Panc1 (cell line): ENCODE results near the gene IFT22.
"Not testable (repeated sequence)": the region's sequence is repeated elsewhere in the genome, so short reads cannot be mapped to it uniquely, and the experiment has no call there.

Source experiments
- TF ChIP-seq, protein P1 (sequence below): fragments of 450-650 bp; IDR thresholded peaks from 2 replicates; pipeline ENCODE4 v1.5.1; 2017; ENCODE audit warnings: mild to moderate bottlenecking
- TF ChIP-seq, protein P2 (sequence below), 2 experiments: IDR thresholded peaks; 2 replicates each; pipeline ENCODE4 v1.6.1; 2011 to 2012; ENCODE audit warnings: low read depth in 2 of 2, control low read depth in 1 of 2, low read length in 1 of 2, mild to moderate bottlenecking in 1 of 2, moderate library complexity in 1 of 2; ENCODE audit not compliant: insufficient read depth in 1 of 2

DNA sequence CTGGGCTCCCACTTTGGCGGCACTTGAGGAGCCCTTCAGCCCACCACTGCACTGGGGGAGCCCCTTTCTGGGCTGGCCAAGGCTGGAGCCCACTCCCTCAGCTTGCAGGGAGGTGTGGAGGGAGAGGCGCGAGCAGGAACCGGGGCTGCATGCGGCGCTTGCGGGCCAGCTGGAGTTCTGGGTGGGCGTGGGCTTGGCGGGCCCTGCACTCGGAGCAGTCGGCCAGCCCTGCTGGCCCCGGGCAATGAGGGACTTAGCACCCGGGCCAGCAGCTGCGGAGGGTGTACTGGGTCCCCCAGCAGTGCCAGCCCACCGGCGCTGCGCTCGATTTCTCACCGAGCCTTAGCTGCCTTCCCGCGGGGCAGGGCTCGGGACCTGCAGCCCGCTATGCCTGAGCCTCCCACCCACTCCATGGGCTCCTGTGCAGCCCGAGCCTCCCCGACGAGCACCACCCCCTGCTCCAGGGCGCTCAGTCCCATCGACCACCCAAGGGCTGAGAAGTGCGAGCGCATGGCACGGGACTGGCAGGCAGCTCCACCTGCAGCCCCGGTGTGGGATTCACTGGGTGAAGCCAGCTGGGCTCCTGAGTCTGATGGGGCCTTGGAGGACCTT is 26.9 kb upstream of the IFT22 start:
- TF ChIP-seq, protein P1, sequence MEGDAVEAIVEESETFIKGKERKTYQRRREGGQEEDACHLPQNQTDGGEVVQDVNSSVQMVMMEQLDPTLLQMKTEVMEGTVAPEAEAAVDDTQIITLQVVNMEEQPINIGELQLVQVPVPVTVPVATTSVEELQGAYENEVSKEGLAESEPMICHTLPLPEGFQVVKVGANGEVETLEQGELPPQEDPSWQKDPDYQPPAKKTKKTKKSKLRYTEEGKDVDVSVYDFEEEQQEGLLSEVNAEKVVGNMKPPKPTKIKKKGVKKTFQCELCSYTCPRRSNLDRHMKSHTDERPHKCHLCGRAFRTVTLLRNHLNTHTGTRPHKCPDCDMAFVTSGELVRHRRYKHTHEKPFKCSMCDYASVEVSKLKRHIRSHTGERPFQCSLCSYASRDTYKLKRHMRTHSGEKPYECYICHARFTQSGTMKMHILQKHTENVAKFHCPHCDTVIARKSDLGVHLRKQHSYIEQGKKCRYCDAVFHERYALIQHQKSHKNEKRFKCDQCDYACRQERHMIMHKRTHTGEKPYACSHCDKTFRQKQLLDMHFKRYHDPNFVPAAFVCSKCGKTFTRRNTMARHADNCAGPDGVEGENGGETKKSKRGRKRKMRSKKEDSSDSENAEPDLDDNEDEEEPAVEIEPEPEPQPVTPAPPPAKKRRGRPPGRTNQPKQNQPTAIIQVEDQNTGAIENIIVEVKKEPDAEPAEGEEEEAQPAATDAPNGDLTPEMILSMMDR: not testable (repeated sequence)
- TF ChIP-seq, protein P2, sequence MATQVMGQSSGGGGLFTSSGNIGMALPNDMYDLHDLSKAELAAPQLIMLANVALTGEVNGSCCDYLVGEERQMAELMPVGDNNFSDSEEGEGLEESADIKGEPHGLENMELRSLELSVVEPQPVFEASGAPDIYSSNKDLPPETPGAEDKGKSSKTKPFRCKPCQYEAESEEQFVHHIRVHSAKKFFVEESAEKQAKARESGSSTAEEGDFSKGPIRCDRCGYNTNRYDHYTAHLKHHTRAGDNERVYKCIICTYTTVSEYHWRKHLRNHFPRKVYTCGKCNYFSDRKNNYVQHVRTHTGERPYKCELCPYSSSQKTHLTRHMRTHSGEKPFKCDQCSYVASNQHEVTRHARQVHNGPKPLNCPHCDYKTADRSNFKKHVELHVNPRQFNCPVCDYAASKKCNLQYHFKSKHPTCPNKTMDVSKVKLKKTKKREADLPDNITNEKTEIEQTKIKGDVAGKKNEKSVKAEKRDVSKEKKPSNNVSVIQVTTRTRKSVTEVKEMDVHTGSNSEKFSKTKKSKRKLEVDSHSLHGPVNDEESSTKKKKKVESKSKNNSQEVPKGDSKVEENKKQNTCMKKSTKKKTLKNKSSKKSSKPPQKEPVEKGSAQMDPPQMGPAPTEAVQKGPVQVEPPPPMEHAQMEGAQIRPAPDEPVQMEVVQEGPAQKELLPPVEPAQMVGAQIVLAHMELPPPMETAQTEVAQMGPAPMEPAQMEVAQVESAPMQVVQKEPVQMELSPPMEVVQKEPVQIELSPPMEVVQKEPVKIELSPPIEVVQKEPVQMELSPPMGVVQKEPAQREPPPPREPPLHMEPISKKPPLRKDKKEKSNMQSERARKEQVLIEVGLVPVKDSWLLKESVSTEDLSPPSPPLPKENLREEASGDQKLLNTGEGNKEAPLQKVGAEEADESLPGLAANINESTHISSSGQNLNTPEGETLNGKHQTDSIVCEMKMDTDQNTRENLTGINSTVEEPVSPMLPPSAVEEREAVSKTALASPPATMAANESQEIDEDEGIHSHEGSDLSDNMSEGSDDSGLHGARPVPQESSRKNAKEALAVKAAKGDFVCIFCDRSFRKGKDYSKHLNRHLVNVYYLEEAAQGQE (IDR thresholded peaks at IDR 0.05; ENCODE audit: insufficient read depth in 1 of 2, low read depth in 2 of 2, low read length in 1 of 2): not testable (repeated sequence)
